ENCODE results near the gene CD300LD. TPM values are rescaled to one million over a fixed set of nuclear protein-coding genes. Genes with fewer than 3 reads are reported as not detected.
A peak's percentile ranks its signal among the peaks of the same experiment; 100 is the strongest.
"Not testable (repeated sequence)": the region's sequence is repeated elsewhere in the genome, so short reads cannot be mapped to it uniquely, and the experiment has no call there.

The CD300LD gene
- total RNA-seq, 1 donor from 2014 or later = not detected

DNA sequence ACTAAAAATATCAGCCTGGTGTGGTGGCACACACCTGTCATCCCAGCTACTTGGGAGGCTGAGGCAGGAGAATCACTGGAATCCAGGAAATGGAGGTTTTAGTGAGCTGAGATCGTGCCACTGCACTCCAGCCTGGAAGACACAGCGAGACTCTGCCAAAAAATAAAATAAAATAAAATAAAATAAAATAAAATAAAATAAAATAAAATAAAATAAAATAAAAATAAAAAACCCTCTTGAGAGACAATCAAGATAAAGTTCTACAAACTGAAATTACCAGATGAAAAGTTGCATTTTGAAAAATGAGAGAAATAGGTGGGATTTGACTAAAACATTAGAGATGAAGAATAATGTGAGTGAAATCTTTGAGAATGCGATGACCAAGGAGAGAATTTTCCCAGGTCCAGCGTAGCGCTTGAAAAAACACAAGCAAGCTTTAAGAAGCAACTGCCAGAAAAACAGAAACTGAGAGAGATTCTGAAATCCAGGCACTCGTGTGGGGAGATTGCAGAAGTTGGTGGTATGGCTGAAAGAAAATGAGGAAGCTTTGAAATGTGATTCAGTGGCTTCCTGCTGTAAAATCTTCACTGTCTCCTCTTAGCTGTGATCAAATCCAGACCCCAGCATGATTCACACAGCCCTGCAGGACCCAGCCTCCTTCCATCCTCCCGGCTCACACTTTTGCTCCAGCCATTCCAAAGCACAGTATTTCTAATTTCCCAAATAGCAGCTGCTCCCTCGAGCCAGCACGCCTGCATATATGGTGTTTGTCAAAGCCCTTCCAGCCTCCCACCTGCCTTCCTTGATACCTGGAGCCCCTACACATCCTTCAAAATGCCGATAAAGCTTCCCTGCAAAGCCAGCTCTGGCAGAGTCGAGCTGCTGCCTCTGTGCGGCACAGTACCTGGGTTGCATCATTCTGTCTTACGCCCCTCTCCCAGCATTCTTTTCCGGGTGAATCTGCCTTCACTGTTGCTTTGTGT lies 39.7 kb upstream of the CD300LD start:
- no peak overlapping the region for H3K4me3 Mint-ChIP-seq (ENCODE audit: unreplicated experiment)
- TF ChIP-seq, protein P1, sequence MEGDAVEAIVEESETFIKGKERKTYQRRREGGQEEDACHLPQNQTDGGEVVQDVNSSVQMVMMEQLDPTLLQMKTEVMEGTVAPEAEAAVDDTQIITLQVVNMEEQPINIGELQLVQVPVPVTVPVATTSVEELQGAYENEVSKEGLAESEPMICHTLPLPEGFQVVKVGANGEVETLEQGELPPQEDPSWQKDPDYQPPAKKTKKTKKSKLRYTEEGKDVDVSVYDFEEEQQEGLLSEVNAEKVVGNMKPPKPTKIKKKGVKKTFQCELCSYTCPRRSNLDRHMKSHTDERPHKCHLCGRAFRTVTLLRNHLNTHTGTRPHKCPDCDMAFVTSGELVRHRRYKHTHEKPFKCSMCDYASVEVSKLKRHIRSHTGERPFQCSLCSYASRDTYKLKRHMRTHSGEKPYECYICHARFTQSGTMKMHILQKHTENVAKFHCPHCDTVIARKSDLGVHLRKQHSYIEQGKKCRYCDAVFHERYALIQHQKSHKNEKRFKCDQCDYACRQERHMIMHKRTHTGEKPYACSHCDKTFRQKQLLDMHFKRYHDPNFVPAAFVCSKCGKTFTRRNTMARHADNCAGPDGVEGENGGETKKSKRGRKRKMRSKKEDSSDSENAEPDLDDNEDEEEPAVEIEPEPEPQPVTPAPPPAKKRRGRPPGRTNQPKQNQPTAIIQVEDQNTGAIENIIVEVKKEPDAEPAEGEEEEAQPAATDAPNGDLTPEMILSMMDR (IDR thresholded peaks at IDR 0.05; ENCODE audit: partially characterized antibody, unreplicated experiment) = no peak
- no peak for DNase-seq
- no peaks in the 10 kb centered on the region for H3K9me3 Mint-ChIP-seq (ENCODE audit: unreplicated experiment)
- peak overlapping the region; percentile 20 for H3K27ac Mint-ChIP-seq (ENCODE audit: unreplicated experiment)
- no peaks in the 10 kb centered on the region for H3K36me3 Mint-ChIP-seq (ENCODE audit: unreplicated experiment)
- H3K4me1 Mint-ChIP-seq (ENCODE audit: low read depth, unreplicated experiment) = peaks cover 2% of the 10 kb centered on the region
- H3K27me3 Mint-ChIP-seq (ENCODE audit: unreplicated experiment) = peaks cover 4% of the 10 kb centered on the region

DNA sequence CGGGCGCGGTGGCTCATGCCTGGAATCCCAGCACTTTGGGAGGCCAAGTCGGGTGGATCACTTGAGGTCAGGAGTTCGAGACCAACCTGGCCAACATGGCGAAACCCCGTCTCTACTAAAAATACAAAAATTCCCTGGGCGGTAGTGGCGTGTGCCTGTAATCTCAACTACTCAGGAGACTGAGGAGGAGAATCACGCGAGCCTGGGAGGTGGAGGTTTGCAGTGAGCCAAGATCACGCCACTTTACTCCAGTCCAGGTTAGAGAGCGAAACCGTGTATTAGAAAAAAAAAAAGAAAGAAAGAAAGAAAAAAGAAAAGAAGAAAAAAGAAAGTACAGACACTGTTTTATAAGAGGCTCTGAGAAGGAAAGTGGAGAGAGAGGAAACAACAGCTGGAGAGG lies 38.2 kb upstream of the CD300LD start:
- H3K27me3 Mint-ChIP-seq (ENCODE audit: unreplicated experiment); H3K36me3 Mint-ChIP-seq (ENCODE audit: unreplicated experiment); H3K9me3 Mint-ChIP-seq (ENCODE audit: unreplicated experiment); H3K4me3 Mint-ChIP-seq (ENCODE audit: unreplicated experiment); H3K4me1 Mint-ChIP-seq (ENCODE audit: low read depth, unreplicated experiment); H3K27ac Mint-ChIP-seq (ENCODE audit: unreplicated experiment); DNase-seq: not testable (repeated sequence)

DNA sequence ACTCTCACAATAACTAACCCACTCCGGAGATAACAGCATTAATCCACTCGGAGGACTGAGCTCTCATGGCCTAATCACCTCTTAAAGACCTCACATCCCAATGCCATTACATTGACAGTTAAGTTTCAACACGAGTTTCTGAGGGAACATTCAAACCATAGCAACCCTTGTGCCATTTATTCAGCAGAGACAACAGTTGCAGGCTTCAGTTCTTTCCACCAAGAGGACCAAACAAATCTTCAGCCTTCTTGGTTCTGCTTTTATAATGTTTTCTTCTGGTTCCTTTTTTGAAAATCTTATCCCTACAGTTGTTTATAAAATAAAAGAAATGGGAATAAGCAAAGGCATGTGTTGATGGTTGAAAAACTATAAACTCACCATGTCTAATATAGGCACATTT lies 33.6 kb upstream of the CD300LD start:
- Mint-ChIP-seq H3K4me3 (ENCODE audit: unreplicated experiment) (no peak overlapping the region), H3K27me3 (ENCODE audit: unreplicated experiment) (peaks cover 3% of the 10 kb centered on the region), H3K9me3 (ENCODE audit: unreplicated experiment) (no peaks in the 10 kb centered on the region), H3K4me1 (ENCODE audit: low read depth, unreplicated experiment) (no peaks in the 10 kb centered on the region), H3K36me3 (ENCODE audit: unreplicated experiment) (no peaks in the 10 kb centered on the region), H3K27ac (ENCODE audit: unreplicated experiment) (no peak overlapping the region)
- no peak for DNase-seq
- TF ChIP-seq, protein P1 (IDR thresholded peaks at IDR 0.05; ENCODE audit: partially characterized antibody, unreplicated experiment) = no peak

DNA sequence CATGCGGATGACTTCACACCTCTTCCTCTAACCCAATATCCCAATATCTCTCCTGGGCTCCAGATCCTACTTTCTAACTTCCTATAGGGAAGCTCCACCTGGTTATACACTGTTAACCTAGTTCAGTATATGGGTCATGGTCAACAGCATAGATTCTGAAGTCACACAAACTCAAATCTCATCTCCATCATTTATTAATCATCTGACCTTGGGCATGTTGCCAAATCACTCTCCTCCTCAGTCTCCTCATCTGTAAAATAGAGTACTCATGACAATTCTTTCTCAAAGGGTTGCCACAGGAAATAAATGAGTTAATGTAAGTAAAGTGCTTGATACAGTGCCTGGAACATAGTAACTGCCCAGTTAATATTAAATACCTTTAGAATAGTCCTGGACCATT lies 32.0 kb upstream of the CD300LD start:
- no peaks in the 10 kb centered on the region for H3K9me3 Mint-ChIP-seq (ENCODE audit: unreplicated experiment)
- H3K27me3 Mint-ChIP-seq (ENCODE audit: unreplicated experiment) = peaks cover 3% of the 10 kb centered on the region
- H3K36me3 Mint-ChIP-seq (ENCODE audit: unreplicated experiment) = no peaks in the 10 kb centered on the region

DNA sequence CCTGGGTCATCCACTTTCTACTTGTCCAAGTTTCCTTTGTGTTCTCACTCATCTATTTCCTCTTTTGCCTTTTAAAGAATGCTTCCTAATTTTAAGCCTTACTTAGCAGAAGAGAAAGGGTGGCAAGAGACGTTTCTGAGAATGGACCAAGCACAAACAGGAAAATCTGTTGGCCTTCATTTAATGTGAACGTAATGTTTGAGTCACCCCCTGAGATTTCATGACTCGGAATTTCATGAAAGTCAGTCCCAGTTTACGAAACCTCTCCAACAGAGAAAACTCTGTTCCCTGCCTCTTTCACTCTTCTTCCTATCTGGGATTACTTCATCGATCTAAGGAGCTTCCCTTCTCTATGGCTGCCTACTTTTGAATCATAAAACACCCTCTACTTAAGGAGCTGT lies 31.6 kb upstream of the CD300LD start, which contains the start of gene CD300E:
CD300E (minus strand) TSS at position 46 of the 401 bp plus-strand sequence. CDS start 117 bp downstream, outside the sequence.
- H3K4me3 Mint-ChIP-seq (ENCODE audit: unreplicated experiment) = no peak within 1 kb of the TSS
- TF ChIP-seq, protein P1 (IDR thresholded peaks at IDR 0.05; ENCODE audit: partially characterized antibody, unreplicated experiment) = no peak
- peaks cover 7% of the 10 kb centered on the region for H3K4me1 Mint-ChIP-seq (ENCODE audit: low read depth, unreplicated experiment)
- no peak within 1 kb of the TSS for H3K27ac Mint-ChIP-seq (ENCODE audit: unreplicated experiment)
- DNase-seq = no peak
- H3K9me3 Mint-ChIP-seq (ENCODE audit: unreplicated experiment) = peaks cover 1% of the 10 kb centered on the region
- no peaks in the 10 kb centered on the region for H3K36me3 Mint-ChIP-seq (ENCODE audit: unreplicated experiment)
- H3K27me3 Mint-ChIP-seq (ENCODE audit: unreplicated experiment) = peaks cover 3% of the 10 kb centered on the region

More for the DNA sequence above, 32.0 kb upstream of the CD300LD start:
- TF ChIP-seq, protein P1 (IDR thresholded peaks at IDR 0.05; ENCODE audit: partially characterized antibody, unreplicated experiment) = no peak
- Mint-ChIP-seq H3K4me1 (ENCODE audit: low read depth, unreplicated experiment) (peaks cover 3% of the 10 kb centered on the region), H3K4me3 (ENCODE audit: unreplicated experiment) (no peak overlapping the region), H3K27ac (ENCODE audit: unreplicated experiment) (no peak overlapping the region)
- no peak for DNase-seq
